Measurements from ENCODE around the gene COTL1. TPM values are rescaled to one million over a fixed set of nuclear protein-coding genes. Genes with fewer than 3 reads are reported as not detected.
"Not testable (repeated sequence)": the region's sequence is repeated elsewhere in the genome, so short reads cannot be mapped to it uniquely, and the experiment has no call there.

Gene COTL1
- total RNA-seq, 1 donor from 2014 or later, result 11.0 TPM

DNA sequence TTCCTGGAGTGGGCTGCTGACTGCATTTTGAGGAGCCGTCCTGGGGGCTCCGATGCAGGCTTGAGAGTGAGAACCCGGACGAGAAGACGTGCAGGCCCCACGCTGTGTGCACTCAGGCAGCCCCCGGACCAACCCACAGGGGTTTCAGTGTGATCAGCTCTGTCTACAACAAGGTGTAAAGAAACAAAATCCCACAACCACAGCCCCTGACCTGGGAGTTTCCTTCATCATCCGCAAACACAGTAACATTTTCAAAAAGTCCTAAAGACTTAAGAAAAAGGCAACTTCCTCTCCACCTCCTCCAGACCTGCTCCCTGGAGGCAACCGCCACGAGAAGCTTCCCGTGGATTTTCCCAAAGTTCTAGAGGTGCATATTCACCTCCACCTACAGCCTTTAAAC lies 98.0 kb downstream of the COTL1 start:
- Histone ChIP-seq H3K4me1 (ENCODE audit: control insufficient read depth in 3 of 3, insufficient read depth in 3 of 3, low read length in 3 of 3) (no peaks in the 10 kb centered on the region), H3K36me3 (ENCODE audit: control insufficient read depth in 3 of 3, insufficient read depth in 3 of 3, low read length in 3 of 3) (no peaks in the 10 kb centered on the region), H3K27me3 (ENCODE audit: control insufficient read depth in 3 of 3, insufficient read depth in 3 of 3, low read length in 3 of 3) (peaks cover 2 to 23% (median 8%) of the 10 kb centered on the region in 3 donors), H3K9ac (ENCODE audit: low read depth in 1 of 3, low read length in 3 of 3) (no peak overlapping the region), H3K9me3 (ENCODE audit: control insufficient read depth in 3 of 3, low read length in 3 of 3) (no peaks in the 10 kb centered on the region), H3K27ac (ENCODE audit: low read depth, low read length) (no peak overlapping the region), H3K4me3 (ENCODE audit: low read length in 3 of 3) (no peak overlapping the region)

- no peaks in the 10 kb centered on the region for H3K4me1 ChIP-seq (ENCODE audit: control insufficient read depth in 3 of 3, insufficient read depth in 3 of 3, low read length in 3 of 3)
- H3K36me3 ChIP-seq (ENCODE audit: control insufficient read depth in 3 of 3, insufficient read depth in 3 of 3, low read length in 3 of 3), result no peaks in the 10 kb centered on the region
- H3K9me3 ChIP-seq (ENCODE audit: control insufficient read depth in 3 of 3, low read length in 3 of 3), result no peaks in the 10 kb centered on the region
- no peak overlapping the region for H3K27ac ChIP-seq (ENCODE audit: low read depth, low read length)
- H3K4me3 ChIP-seq (ENCODE audit: low read length in 3 of 3), result no peak overlapping the region
- H3K9ac ChIP-seq (ENCODE audit: low read depth in 1 of 3, low read length in 3 of 3), result no peak overlapping the region
- H3K27me3 ChIP-seq (ENCODE audit: control insufficient read depth in 3 of 3, insufficient read depth in 3 of 3, low read length in 3 of 3), result peaks cover 0 to 16% (median 4%) of the 10 kb centered on the region in 3 donors
Measured at GRCh38 chr16:84518804-84519341, 99.0 kb downstream of the COTL1 start.

DNA sequence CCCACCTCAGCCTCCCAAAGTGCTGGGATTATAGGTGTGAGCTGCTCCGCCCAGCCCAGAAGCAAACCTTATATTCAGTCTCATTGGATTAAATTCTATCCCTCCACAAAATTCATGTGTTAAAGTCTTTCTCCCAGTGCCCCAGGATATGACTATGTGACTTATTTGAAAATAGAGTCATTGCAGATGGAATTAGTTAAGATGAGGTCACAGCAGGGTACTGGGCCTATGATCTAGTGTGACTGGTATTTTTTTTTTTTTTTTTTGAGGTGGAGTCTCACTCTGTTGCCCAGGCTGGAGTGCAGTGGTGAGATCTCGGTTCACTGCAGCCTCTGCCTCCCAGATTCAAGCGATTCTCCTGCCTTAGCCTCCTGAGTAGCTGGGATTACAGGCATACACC lies 99.7 kb downstream of the COTL1 start:
- H3K27ac ChIP-seq (ENCODE audit: low read depth, low read length); H3K9ac ChIP-seq (ENCODE audit: low read depth in 1 of 3, low read length in 3 of 3); H3K4me1 ChIP-seq (ENCODE audit: control insufficient read depth in 3 of 3, insufficient read depth in 3 of 3, low read length in 3 of 3); H3K36me3 ChIP-seq (ENCODE audit: control insufficient read depth in 3 of 3, insufficient read depth in 3 of 3, low read length in 3 of 3); H3K9me3 ChIP-seq (ENCODE audit: control insufficient read depth in 3 of 3, low read length in 3 of 3); H3K4me3 ChIP-seq (ENCODE audit: low read length in 3 of 3): not testable (repeated sequence)
- H3K27me3 ChIP-seq (ENCODE audit: control insufficient read depth in 3 of 3, insufficient read depth in 3 of 3, low read length in 3 of 3), result peaks cover 0 to 12% (median 4%) of the 10 kb centered on the region in 3 donors

DNA sequence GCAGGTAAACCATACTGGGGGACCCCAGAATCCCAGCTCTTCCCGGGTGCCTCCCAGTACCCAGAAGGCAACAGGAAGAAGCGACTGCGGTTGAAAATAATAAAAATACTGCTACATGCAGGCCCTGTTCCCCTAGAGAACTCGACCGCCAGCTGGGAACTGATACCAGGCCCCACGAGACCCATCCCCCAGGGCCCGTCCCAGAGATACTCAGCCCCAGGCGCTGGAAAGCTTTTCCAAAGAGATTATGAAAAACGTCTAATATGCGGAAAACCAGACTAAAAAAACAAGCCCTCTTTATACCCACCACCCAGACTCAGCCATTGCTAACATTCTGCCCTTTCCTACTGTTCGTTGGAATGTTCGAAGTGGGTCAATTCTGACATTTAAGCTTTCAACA lies 100.5 kb downstream of the COTL1 start:
- no peaks in the 10 kb centered on the region for H3K36me3 ChIP-seq (ENCODE audit: control insufficient read depth in 3 of 3, insufficient read depth in 3 of 3, low read length in 3 of 3)
- no peak overlapping the region for H3K4me3 ChIP-seq (ENCODE audit: low read length in 3 of 3)
- H3K4me1 ChIP-seq (ENCODE audit: control insufficient read depth in 3 of 3, insufficient read depth in 3 of 3, low read length in 3 of 3), result no peaks in the 10 kb centered on the region

More for the DNA sequence above, 100.5 kb downstream of the COTL1 start:
- no peak overlapping the region for H3K9ac ChIP-seq (ENCODE audit: low read depth in 1 of 3, low read length in 3 of 3)
- H3K9me3 ChIP-seq (ENCODE audit: control insufficient read depth in 3 of 3, low read length in 3 of 3), result no peaks in the 10 kb centered on the region
- H3K27me3 ChIP-seq (ENCODE audit: control insufficient read depth in 3 of 3, insufficient read depth in 3 of 3, low read length in 3 of 3), result peaks cover 0 to 12% (median 4%) of the 10 kb centered on the region in 3 donors
- no peak overlapping the region for H3K27ac ChIP-seq (ENCODE audit: low read depth, low read length)

Other genes starting within 250 kb of the COTL1 start
- not detected for gene ATP2C2, start 249.5 kb downstream of the COTL1 start, total RNA-seq
- gene MEAK7, start 113.4 kb downstream of the COTL1 start, total RNA-seq, result 6.8 TPM
- 23.0 TPM for gene KLHL36, start 30.4 kb upstream of the COTL1 start, total RNA-seq
- 27.1 TPM for gene USP10, start 81.9 kb upstream of the COTL1 start, total RNA-seq
- 7.3 TPM for gene CRISPLD2, start 201.9 kb upstream of the COTL1 start, total RNA-seq

Data from skeletal muscle tissue (tissue), 4 donors.